ENCODE measurements around the gene SHQ1. TPM values are rescaled to one million over a fixed set of nuclear protein-coding genes. Genes with fewer than 3 reads are reported as not detected.

SHQ1 gene
- total RNA-seq = 12.7 TPM

DNA sequence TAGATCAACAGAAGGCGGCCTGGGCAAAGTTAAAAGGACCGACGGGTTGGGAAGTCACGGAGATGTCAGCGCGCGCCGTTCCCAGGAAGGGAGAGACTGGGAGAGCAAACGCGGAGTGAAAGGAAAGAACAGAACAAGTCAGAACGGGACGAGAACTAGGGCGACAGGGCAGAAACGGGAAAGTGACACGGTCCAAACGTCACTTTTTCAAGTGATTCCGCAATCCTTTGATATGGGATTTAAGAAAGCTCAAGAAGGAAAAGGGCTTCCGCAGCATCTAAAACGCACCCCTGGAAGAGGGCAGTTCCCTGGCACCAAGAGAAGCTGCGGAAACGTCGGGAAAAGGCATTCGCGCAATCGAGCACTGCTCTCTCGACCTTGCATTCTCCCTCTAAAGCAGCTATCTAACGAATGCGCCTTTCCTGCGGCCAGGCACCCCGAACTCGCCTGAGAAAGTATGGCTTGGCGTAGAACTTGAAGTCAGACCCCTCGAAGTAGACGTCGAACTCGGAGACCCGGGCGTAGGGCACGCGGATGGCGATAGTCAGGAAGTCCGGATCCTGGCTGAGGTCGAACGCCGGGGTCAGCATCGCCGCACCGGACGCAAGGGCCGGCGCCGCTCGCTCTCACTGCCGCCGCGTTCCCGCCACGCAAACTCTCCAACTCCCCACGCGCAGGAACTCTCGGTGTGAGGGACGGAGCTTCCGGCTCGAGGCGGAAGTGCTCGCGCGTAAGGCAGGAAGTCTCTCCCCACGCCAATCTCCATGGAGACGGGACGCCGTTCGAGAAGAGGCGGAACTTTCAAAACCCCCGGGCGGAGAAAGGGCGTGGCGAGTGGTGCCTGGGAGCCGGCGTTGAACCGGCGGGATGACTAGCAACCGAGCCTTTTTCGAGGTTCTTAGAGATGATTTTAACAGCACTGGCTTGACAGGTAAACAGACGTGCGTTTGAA lies at the start of gene SHQ1:
SHQ1 (minus strand) TSS at position 695 of the 952 bp plus-strand sequence; CDS start at position 590, 105 bp downstream.
- DNase-seq (ENCODE audit: low read depth in 2 of 3, low spot score in 2 of 3) = peak; percentile 87 to 96 (median 94)

DNA sequence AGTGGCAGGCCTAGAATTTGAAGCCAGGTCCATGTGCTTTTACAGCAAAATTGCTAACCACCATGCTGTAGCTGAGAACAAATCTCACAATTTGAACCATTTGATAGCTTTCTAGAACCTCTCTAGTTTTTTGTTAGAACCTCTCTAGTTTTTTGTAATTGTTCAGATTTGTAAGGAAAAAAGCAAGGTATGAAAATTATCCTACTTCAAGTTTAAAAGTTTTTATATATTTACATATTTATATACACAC lies 49.4 kb upstream of the SHQ1 start:
- DNase-seq (ENCODE audit: low read depth in 2 of 3, low spot score in 2 of 3) = no peak

DNA sequence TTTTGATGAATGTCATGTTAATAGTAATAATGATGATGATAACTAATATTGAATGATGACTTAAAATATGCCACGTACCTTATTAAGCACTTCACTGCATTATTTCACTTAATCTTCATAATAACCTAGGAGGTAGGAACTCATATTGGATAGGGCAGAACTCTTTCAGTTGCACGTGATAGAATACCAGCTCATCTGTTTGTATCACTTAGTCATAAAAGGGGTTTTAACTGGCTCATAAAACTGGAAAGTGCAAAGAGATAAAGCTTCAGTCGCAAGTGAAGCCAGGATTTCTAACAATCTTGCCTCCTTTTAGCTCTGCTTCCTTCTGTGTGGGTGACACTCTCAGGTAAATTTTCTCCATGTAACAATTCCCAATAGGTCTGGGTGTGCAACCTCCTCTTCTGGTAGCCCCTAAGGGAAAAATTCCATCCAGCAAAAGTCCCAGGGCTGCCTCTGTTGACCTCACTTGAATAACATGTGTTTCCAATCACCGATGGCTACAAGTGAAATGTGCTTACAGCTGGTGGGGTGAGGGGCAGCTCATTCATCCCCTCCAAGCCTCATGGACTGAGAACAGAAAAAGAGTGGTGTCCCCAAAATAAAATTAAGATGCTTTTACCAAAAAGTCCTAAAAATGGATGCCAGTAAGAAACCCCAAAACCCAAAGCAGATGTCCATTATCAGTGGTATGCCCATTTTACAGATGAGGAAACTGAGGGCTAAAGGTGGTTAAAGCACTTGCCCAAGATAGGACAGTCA lies 48.9 kb upstream of the SHQ1 start:
- DNase-seq (ENCODE audit: low read depth in 2 of 3, low spot score in 2 of 3) = no peak

- peak in 1 of 3 donors; percentile 35 for DNase-seq (ENCODE audit: low read depth in 2 of 3, low spot score in 2 of 3)
Observed at GRCh38 chr3:72894976-72895552, 46.8 kb upstream of the SHQ1 start.

GRCh38 chr3:72892870-72893269 lies 44.6 kb upstream of the SHQ1 start:
- DNase-seq (ENCODE audit: low read depth in 2 of 3, low spot score in 2 of 3) = peak in 1 of 3 donors; percentile 26

DNA sequence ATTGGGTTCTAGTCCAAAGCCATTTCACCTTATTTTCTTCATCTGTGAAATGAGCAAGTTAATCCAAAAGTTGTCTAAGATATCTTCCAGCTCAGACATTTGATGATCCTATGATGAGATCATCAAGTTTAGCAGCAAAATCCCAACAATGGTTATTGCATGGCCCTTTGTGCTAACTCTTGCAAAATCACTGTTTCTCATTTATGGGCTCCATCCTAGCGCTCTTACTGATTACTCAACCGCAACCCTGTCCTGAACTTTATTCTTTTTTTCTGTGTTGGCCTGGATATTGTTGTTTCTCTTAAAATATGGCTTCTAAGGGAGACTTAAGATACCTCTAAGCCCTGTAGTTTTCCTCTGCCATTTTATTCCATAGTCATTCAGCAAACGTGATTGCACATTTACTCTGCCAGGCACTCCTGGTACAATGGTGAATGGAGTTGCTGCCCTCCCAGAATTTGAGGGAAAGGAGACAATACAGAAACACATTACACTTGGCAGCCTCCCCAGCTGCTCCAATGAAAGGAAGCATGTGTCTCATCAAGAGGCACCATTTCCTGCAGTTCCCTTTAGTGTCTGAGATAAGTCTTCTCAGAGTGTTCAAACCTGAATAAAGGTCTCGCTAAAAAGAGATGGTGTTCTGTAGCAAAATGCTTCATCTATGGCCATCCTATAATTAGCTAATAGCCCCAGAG lies 44.0 kb upstream of the SHQ1 start:
- DNase-seq (ENCODE audit: low read depth in 2 of 3, low spot score in 2 of 3) = peak in 1 of 3 donors; percentile 20

- DNase-seq (ENCODE audit: low read depth in 2 of 3, low spot score in 2 of 3) = no peak
Observed at GRCh38 chr3:72891053-72891855, 43.0 kb upstream of the SHQ1 start.

- no peak for DNase-seq (ENCODE audit: low read depth in 2 of 3, low spot score in 2 of 3)
Observed at GRCh38 chr3:72890166-72890925, 42.1 kb upstream of the SHQ1 start.

- DNase-seq (ENCODE audit: low read depth in 2 of 3, low spot score in 2 of 3) = no peak
Observed at GRCh38 chr3:72889310-72890165, 41.3 kb upstream of the SHQ1 start.

GRCh38 chr3:72888546-72889309 lies 40.5 kb upstream of the SHQ1 start:
- DNase-seq (ENCODE audit: low read depth in 2 of 3, low spot score in 2 of 3) = peak in 1 of 3 donors; percentile 27

GRCh38 chr3:72887705-72888545 lies 39.7 kb upstream of the SHQ1 start, which contains the start of gene GXYLT2:
TSS of gene GXYLT2 (plus strand) at chr3:72888046. CDS start at chr3:72888234, 188 bp downstream.
- DNase-seq (ENCODE audit: low read depth in 2 of 3, low spot score in 2 of 3) = peak in 2 of 3 donors; percentile 48 to 59

DNA sequence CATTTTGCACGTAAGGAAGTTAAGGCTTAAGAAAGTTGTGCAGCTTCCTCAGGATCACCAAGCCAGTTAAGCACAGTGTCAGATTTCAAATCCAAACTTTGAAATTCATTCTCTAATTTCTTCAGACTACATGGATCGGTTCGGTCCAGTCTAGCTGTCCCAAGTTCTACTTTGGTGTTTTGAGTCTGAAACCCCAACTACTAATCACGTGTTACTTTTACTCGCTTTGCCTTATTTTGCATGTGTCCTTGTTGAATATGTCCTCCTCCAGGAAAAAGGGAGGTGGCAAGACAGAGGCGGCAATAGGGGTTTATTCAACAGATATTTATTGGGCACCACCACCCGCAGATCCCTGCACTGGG lies 39.1 kb upstream of the SHQ1 start:
- no peak for DNase-seq (ENCODE audit: low read depth in 2 of 3, low spot score in 2 of 3)

DNA sequence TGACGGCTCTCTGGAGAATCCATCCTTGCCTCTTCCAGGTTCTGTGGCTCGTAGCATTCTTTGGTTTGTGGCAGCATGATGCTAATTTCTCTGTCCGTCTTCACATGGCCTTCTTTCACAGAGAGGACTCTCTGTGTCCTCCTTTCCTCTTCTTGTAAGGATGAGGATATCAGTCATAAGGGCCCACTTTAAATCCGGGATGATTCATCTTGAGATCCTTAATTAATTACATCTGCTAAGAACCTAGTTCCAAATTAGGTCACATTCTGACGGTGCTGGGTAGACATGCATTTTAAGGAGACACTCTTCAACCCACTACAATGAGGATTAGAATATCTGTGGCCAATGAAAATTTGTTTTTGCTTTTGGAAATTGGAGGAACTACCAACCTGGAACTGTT lies 23.9 kb upstream of the SHQ1 start:
- no peak for DNase-seq (ENCODE audit: low read depth in 2 of 3, low spot score in 2 of 3)

DNA sequence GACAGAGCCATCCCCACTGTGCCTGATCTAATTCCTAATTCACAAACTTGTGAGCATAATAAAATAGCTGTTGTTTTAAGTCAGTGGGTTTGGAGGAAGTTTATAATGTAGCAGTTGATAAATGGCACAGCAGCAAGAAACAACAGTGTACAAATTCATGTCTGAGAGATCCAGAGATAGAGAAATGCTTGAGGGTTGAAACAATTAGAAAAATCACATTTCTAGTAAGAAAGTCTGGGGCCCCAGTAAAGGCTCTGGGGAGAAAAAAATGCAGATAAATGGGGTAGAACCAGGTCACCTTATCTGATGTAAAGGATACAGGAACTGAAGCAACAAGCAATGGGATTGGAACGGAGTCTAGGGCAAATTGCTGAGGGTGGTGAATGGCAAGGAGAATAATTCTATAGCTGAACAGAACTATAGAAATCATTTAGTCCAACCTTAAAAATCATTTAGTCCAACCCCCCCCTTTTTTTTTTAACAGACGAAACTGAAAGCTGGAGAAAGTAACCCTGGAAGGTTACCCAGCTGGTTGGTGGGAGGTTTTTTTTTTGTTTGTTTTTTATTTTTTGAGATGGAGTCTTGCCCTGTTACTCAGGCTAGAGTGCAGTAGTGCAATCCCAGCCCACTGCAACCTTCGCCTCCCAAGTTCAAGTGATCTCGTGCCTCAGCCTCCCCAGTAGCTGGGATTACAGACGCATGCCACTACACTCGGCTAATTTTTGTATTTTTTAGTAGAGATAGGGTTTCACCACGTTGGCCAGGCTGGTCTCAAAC lies 14.3 kb upstream of the SHQ1 start:
- no peak for DNase-seq (ENCODE audit: low read depth in 2 of 3, low spot score in 2 of 3)

DNA sequence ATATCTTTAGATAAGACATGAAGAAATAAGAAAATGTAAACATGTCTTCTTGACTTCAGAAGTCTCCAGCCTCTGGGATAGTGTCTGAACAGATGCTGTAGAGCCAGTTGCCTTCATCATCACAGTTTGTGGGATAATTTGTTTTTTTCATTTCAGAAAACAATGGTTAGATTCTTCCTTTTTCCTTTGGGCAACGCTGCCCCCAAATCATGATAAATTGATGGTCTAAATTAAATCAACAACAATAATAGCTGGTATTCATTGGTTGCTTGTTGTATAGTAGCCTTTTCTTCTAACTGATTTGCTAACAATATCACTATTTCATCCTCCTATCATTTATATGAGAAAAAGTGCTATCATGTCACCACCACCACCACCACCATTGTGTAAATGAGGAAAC lies 12.6 kb upstream of the SHQ1 start:
- no peak for DNase-seq (ENCODE audit: low read depth in 2 of 3, low spot score in 2 of 3)

- DNase-seq (ENCODE audit: low read depth in 2 of 3, low spot score in 2 of 3) = no peak
Observed at GRCh38 chr3:72860053-72860452, 11.8 kb upstream of the SHQ1 start.

Data from hematopoietic multipotent progenitor cell (in vitro differentiated cells).